Stimulated activated CD8-positive, alpha-beta memory T cell treated with anti-CD3 and anti-CD28 coated beads, Interleukin-4, amount 100 ng/mL, for 48 hours (primary cell): Measurements from ENCODE around the gene RTN4R.
"Not testable (repeated sequence)": the region's sequence is repeated elsewhere in the genome, so short reads cannot be mapped to it uniquely, and the experiment has no call there.

Experiments
- DNase-seq: peaks from one replicate; pipeline ENCODE4 v3.0.0-alpha.2; 2020

Gene RTN4R

DNA sequence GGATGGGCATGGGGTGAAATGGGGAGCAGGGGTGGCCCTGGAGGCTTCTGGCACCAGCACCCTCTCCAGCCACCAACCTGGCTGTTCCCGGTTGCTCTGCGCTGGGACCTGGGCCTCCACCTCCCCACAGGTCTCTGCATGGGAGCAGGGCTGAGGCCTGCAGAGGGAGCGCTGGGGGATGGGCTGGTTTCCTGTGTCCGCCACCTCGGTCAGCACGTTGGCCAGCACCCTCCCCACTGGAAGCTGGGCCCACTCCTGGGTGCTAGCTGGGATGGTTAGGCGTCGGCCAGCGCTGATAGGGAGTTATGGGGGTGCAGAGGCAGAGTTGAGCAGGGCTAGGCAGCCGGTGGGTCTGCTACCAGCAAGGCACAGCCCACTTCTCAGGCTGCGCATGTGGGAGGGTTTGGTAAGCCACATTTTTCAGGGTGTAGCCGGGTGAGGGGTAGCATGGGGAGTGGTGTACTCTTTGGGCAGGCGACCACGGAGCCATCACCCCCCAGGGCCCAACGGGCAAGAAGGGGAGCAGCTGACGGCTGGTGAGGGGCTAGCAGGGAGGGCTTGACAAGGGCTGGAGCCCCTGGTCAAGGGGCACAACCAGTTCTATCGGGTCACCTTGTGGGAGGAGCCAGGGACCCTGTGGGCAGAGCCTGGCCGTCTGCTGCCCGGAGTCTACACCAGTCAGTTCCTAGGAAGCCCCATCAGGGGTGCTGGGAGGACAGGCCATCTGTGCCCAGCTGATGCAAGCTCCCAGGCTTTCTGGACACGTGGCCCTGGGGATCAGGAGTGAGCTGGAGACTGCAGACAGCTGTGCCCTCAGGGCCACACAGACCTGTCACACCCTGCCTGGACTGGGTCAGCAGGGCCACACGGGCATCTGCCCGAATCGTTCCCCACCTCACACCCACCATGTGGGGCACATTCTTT is 2.3 kb upstream of the RTN4R start:
- not testable (repeated sequence) for DNase-seq

DNA sequence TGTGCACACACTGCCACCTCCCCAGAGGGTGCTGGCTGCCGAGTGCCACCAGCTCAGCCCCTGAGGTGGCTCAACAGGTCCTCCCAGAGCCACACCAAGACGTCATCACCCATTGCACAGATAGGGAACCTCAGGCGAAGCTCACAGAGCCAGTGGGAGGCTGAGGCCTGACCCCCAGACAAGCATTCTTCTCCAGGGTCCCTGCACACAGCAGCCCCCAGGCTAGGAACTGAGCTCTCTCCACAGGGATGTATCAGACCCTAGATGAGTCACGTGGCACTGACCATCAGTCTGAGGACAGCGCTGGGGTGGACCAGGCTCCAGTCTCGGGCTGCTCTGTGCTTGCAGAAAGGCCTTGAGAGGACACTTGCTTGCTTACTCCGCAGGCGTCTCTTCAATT is 1.6 kb upstream of the RTN4R start:
- DNase-seq: not testable (repeated sequence)

DNA sequence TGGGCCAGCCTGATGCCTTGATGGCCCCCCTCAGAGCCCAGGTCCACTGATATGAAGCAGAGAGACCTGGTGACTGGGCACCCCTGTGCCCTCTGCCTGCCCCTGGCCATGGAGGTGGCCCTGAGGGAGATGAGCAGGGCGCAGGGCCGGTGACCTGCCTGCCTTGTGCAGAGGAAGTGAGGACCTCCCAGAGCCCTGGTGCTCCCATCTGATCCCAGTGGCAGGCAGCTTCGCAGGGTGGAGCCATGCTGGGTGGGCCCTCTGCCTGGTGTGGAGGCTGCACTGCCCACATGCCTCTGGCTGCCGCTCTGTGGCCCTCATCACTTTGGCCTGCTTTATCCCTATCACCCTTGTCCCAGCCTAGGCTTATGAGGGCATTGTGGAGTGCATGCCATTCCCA is 1.1 kb upstream of the RTN4R start:
- not testable (repeated sequence) for DNase-seq

DNA sequence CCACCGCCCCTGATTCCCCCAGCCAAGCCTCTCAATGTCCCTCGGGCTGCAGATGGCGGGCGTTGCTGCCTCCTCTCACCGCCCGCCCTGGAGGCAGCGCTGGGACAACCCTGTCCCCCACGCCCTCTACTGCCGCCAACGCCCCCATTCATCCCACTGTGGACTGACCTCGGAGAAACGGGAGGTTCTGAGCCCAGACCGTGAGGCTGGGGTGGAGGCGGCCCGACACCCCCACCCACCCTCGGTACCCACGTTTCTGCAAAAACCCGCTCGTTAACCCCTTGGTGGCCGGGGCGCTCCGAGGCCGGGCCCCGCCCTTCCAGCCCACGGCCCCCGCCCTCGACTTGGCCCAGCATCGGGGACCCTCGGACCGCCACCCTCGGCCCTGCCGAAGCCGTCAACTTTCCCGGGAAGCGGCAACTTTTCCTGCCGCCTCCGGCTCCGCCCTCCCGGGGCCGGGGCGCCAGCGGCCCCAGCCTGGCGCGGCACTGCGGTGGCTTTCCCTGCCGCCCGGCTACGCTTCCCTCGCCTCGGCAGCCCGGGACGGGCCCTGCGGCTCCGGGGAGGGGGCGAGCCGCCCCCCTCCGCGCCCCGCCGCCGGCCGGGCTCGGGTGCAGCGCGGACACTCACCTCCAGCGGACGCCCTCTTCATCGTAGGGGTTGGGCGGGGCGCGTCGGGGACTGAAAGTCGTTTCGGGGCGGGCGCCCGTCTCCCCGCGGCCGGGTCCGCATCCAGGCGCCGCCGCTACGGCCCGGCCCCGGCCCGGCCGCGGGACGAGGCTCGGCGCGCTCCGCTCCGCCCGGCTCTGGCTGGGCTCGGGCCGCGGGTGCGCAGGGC is 458 bp downstream of the RTN4R start:
- peak; percentile 36 for DNase-seq

DNA sequence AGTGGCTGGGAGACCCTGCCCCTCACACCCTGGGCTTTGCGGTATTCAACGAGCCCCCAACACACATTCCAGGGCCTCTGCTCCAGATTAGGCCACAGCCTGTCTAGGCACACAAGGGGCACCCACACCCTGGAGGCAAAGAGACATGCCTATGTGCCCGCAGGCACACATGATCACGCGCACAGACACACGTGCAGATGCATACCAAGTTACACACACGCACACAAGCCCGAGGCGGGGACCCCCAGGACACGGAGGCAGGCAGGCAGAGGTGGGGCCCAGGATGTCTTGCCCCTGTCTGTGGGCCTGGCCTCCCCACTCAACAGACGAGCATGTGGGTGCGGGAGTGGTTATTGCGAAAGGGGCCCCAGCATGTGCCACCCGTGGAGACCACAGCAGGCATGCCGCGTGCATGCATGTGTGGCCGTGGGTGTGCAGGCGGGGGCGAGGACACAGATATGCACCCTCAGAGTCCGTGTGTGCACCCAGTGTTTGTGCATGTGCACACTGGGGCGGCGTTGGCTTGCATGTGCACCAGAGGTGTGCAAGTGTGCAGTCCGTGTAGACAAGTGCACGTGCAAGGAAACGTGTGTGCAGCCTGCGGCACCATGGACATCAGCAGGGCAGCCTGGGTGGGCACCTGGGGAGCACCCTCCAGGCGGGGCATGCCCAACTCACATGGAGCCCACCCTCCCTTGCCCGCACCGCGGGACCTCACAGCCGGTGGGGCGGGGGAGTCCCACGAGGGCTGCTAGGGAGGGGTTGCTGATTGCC is 1.3 kb downstream of the RTN4R start:
- DNase-seq: not testable (repeated sequence)

DNA sequence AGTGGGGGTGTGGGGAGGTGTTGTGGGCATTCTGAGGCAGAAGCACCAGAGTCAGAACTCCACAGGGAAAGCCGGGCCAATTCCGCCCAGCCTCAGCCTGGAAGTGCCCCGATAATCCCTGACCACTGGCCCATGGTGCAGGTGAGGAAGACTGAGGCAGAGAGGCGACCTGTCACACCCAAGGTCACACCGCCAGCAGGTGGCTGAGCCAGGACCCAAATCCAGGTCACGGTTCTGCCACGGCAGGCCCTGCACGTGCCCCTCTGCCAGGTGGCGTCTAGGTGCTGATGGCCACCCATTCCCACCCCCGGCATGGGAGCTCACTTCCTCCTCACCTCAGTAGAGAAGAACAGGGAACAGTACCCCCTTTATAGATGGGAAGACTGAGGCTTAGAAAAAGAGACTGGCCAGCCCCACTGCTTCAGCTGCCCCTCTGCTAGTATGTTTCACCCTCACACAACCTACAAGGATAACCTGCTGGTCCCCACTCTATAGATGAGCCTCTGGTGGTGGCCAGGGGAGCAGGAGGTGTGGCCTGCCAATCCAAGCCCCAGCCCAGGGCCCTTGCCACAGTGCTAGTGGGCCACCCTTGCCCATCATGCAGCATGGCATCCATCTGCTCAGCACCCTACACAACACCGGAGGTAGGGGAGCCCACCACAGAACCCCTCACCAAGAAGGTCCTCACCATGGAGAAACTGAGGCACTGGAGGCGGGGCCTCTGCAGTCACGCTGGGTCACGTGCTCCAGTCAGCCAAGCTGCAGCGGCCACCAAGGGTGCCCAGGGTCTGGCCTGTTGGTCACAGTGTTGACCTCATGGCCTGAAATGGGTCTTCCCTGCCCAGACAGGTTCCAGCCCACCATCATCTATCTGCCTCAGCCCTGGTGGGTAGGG is 2.1 kb downstream of the RTN4R start:
- not testable (repeated sequence) for DNase-seq

DNA sequence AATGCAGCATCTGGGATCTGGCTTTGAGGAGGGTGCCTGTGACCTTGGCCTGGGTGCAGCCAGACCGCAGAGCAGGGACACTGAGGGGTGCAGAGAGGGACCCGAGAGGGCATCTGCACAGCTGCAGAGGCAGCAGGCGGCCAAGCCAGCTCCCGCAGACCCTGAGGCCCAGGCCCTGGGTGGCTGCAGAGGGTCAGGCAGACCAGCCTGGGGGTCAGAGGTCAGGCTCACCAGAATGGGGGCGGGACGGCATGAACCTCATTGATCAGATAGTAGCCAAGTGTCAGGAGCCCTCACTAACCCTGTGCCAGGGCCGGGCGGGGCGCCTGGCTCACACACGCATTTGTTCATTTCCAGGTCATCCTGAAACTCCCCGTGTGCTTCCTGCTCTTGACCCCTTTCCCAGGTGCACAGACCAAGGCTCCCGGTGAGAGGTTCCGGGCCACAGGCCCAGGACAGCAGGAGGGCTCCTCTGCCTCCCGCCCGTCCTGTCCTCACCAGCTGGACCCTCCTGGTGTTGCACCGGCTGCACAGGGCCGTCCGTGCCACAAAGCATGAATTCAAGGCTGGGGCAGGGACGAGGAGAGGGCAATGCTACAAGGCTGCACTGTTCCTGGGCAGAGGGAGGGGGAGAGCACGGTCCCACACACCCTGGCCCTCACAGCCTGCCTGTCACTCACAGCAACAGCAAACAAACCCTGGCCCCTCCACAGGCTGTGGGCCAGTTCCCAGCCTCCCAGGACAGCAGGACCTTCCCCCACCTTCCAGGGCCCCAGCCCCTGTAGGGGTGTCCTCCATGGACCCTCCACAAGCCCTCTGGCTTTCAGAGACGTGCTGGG is 3.3 kb downstream of the RTN4R start:
- DNase-seq: no peak

DNA sequence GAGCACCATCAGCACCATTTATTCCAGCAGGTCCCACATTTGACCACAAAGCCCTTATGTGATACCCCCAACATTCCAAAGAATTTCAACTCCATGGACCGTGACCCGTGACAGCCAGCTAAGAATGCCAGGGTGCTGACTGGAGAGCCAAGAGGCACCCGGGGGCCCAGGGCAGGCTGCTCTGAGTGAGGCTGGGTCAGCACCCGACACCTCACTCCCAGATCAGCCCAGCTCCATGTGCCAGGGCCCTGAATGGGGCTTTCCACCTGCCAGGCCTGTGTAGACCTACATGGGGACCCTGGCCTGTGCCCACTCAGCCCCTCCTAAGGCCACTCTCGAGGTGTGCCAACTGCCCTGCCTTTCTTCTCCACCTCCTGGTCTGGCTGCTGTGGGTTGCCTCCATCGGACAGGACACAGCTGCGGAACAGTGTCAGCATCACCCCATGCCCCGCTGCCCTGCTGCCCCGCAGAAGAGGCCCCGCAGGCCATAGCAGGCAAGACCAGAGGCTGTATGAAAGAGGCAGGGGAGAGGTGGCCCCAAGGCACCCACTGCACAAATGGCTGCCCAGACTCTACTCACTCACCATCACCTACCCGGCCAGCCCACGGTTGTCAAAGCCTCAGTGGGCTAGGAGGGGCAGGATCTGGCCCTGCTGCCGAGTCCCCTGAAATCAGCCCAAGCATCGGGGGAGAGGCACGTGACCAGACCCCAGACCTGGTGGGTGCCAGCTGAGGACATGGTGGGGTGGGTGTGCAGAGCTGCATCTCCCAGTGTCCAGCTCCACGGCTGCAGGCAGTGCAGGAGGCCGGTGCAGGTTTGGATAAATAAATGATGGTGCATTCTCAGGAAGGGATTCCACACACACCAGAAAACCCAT is 4.5 kb downstream of the RTN4R start:
- not testable (repeated sequence) for DNase-seq

DNA sequence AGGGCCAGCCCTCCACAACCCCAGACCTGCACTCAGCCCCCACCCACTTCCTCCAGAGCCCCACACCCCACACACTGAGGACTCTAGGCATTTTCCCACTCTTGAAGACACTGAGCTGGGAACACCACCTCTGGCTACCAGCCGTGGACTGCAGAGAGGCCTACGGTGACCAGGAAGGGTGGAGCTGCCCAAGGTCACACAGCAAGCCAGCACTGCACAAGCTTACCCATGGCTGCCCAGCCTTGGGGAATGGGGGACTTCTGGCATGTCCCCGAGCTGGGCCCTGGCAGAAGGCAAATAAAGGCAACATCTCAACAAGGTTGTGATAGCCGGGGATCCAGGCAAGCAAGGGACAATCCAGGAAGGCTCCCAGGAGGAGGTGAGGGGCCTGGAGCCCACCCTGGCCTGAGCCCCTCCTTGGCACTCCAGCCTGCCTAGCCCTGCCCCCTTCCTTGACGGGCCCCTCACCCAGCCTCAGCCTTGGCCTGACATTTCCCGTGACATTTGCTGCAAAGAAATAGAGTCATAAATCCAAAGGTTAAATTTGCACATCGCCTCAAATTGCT is 5.5 kb downstream of the RTN4R start:
- DNase-seq: no peak

DNA sequence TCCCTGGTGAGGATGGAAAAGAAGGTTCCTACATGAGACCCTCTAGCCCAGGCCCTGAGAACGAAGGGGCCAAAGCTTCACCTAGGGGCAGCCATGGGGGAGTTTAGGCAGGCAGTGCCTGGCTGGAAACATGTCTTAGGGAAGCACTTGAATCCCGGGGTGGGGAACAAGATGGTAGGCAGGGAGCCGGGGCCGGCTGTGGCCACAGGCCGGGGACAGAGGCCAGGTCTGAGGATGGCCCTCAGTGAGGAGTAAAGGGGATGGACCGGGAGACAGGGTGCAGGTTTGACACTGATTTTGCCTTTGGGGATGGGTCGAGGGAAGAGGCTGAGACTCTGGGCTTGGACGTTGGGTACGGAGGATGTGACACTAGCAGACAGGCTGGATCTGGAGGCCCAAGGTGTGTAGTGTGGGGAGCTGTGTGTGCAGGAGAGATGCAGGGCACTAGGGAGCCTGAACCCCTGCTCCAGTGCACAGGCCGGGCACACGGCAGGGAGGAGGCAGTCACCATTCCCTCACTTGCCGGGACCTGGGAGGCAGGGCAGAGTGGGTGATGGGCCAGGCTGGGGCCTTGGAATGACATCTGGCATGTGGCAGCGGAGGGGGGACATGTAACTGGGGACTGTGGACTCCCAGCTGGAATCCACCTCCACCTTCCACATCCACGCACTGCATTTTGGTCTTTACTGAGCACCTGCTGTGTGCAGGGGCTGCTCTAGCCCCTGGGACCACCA is 6.1 kb downstream of the RTN4R start:
- DNase-seq: no peak

DNA sequence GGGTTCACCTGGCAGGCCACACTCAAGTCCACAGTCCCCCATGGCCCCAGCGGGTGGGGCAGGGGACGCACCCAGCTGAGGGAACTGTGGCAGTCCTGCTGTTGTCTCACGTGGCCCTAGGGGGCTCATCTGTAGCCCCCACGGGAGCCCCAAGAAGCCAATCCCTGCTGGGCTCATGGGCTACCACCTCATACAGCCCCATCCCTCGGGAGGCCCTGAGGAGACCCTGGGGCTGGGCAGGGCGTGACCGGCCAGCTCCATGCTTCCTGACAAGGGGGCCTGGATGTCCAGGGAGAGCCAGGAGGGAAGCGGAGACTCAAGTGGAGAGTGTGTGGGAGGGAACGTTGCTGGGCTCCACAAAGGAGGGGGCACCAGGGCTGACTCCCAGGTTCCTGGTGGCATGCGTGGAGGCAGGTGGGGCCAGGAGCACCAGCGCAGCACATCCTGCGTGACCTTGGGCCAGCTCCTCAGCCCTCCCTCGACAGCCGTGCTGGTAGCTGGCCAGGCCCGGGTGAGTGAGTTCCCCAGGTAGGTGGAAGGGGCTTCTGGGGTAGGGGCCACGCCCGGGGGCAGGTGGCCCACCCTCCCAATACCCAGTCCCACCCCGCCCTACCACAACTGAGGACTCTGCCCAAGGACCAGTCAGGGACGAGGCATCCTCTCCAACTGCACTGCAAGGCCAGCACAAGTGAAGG is 7.9 kb downstream of the RTN4R start:
- DNase-seq: no peak

DNA sequence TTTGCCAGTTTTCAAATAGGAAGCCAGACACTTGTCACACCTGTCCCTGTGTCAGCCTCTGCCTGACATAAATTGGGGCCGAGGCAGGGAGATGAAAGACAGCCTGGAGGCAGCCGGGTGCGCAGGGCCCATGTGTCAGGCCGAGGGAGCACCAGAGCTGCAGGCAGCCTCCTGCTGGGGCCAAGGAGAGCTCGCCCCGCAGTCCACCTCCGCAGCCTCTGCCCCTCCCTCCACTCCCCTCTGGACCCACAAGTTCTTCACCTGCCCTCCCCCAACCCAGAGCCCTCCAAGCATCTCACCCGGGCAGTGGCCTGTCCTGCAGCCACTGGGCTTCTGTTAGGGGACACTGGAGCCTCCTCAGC is 8.8 kb downstream of the RTN4R start:
- no peak for DNase-seq

DNA sequence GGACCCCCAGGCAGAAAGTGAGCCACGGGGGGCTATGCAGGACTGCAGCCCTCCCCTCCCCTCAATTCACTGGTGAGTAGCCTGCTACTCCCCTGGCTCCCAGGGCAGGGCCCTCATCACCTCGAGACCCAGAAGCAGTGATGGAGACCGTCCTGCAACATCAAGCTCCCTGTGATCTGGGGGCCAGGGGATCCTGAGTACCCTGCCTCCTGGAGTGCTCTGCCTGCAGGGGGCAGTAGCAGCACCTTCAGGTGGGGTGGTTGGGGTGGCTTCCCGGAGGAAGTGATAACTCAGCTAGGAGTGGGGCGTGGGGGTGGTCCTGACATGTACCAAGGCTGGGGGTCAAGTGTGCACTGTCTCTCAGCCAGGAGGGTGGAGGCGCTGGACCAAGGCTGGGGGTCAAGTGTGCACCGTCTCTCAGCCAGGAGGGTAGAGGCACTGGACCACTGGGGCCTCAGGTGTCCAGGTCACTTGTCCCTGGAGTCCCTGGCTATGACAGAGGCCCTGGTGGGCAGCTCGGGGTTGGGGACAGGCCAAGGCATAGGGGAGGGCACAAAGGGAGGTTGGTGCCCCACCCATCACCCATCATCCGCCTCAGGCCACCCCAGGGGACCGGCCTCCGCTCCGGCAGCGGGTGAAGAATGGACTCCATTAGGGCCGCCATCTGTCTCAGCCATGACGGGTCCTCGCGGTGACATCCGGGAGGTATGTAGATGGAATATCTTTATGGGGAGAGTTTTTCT is 9.4 kb downstream of the RTN4R start:
- peak; percentile 66 for DNase-seq

DNA sequence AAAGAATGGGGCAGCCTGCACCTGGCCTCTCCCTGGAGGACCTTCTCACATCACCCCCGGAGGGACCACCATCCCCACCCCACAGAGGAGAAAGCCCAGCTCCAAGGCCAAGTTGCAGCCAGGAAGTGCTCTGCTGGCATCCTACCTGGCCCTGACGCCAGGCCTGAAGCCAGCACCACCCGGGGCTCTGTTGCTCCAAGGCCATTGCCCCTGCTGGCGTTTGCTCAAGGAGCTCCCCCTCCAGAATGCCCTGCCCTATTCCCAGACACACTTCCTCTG is 10.2 kb downstream of the RTN4R start:
- no peak for DNase-seq

DNA sequence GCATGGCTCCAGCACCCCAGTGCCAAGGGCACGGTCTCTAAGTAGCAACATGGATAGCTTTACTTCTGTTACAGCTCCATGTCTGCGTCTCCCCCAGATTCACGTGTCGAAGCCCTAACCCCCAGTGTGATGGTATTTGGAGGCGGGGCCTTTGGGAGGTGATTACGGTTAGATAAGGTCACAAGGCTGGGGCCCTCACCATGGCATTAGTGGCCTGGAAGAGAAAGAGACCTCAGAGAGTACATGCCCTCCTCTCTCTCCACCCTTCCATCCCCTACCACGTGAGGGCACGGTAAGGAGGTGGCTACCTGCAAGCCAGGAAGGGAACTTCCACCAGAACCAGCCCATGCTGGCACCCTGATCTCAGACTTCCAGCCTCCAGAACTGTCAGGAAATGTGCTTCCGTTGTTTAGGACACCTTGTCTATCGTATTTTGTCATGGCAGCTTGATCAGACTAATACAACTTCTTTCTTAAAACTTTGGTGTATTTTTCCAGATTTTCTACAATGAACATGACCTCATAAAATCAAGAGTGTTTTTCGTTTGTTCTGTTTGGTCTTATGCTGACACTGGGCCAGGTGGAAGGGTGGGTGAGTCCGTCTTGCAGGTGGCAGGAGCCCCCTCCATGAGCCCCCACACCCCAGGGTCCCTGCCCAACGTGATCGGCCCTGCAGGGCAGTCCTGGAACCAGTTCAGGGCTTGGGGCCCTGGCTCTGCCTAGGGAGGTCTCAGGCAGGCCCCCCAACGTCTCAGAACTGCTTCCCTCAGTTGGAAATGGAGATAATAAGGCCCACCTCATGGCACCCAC is 10.7 kb downstream of the RTN4R start:
- DNase-seq: no peak

DNA sequence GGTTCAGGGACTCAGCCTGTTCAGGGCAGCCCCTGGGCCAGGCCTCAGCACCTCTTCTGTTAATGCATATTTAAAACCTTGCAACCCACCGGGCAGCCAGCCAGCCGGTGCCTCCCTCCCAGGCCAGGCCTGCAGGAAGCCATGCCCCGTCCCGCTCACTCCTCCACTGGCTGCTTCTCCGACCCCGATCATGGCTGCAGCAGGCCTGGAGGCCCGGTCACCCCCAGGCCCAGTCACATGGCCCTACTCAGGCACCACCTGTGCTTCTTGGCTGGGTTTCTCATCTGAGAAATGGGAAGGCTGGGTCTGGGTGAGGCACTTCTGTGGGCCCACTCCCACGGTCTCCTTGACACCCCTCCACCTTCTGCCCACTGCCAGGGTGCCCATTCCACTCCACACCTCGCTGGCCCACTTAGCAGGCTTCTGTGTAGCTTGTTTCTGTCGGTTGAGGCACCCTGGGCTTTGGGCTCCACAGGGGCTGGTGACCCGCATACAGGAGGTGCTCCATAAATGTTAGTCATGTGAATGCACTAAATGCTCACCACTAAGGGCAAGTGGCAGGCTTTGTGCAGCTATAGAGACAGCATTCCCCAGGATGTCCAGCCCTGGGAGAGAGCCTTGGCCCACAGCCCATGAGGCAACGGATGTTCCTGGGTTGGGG is 11.4 kb downstream of the RTN4R start:
- no peak for DNase-seq
